GM19239 (cell line): ENCODE measurements around the gene ITCH.
A peak's percentile ranks its signal among the peaks of the same experiment; 100 is the strongest.
"Not testable (repeated sequence)": the region's sequence is repeated elsewhere in the genome, so short reads cannot be mapped to it uniquely, and the experiment has no call there.

ENCODE experiments used
- DNase-seq: peaks from one replicate; pipeline ENCODE4 v3.0.0; 2011; ENCODE audit warnings: low spot score; ENCODE audit not compliant: insufficient read length
- FAIRE-seq: peaks from 2 replicates; lab custom pipeline; 2011; peaks lifted over from hg19 to GRCh38; lab: Jason Lieb, UNC

ITCH gene

GRCh38 chr20:34405942-34406341 lies 42.9 kb downstream of the ITCH start:
- not testable (repeated sequence) for DNase-seq, FAIRE-seq

- FAIRE-seq, result no peak
- no peak for DNase-seq
These were observed 44.9 kb downstream of the ITCH start for GRCh38 chr20:34407962-34408474.

GRCh38 chr20:34410336-34410735 lies 47.3 kb downstream of the ITCH start:
- FAIRE-seq (no peak), DNase-seq (no peak)

GRCh38 chr20:34412453-34412852 lies 49.4 kb downstream of the ITCH start:
- no peak for FAIRE-seq
- DNase-seq, result no peak

- not testable (repeated sequence) for DNase-seq, FAIRE-seq
These were observed 51.5 kb downstream of the ITCH start for GRCh38 chr20:34414525-34414924.

GRCh38 chr20:34415079-34415478 lies 52.0 kb downstream of the ITCH start:
- DNase-seq (no peak), FAIRE-seq (peak; percentile 49)

GRCh38 chr20:34420146-34420545 lies 57.1 kb downstream of the ITCH start:
- DNase-seq (no peak), FAIRE-seq (no peak)

GRCh38 chr20:34420975-34421374 lies 57.9 kb downstream of the ITCH start:
- DNase-seq, result no peak
- FAIRE-seq, result no peak

GRCh38 chr20:34421766-34422466 lies 58.8 kb downstream of the ITCH start:
- FAIRE-seq (no peak), DNase-seq (no peak)

- not testable (repeated sequence) for FAIRE-seq
These were observed 62.1 kb downstream of the ITCH start for GRCh38 chr20:34425032-34425690.

GRCh38 chr20:34426026-34426425 lies 63.0 kb downstream of the ITCH start:
- FAIRE-seq (no peak), DNase-seq (no peak)

More at GRCh38 chr20:34425032-34425690, 62.1 kb downstream of the ITCH start:
- not testable (repeated sequence) for DNase-seq

- DNase-seq (no peak), FAIRE-seq (no peak)
These were observed 64.3 kb downstream of the ITCH start for GRCh38 chr20:34427331-34427730.

GRCh38 chr20:34427784-34428183 lies 64.7 kb downstream of the ITCH start:
- DNase-seq (no peak), FAIRE-seq (no peak)

- DNase-seq, result no peak
- no peak for FAIRE-seq
These were observed 68.1 kb downstream of the ITCH start for GRCh38 chr20:34431168-34431567.

GRCh38 chr20:34432663-34433062 lies 69.6 kb downstream of the ITCH start:
- FAIRE-seq, DNase-seq: not testable (repeated sequence)

- DNase-seq, result no peak
These were observed 70.3 kb downstream of the ITCH start for GRCh38 chr20:34433391-34433790.

GRCh38 chr20:34435589-34435988 lies 72.5 kb downstream of the ITCH start:
- FAIRE-seq, result peak; percentile 51
- no peak for DNase-seq

More at GRCh38 chr20:34433391-34433790, 70.3 kb downstream of the ITCH start:
- no peak for FAIRE-seq

- FAIRE-seq (no peak), DNase-seq (no peak)
These were observed 74.4 kb downstream of the ITCH start for GRCh38 chr20:34437330-34437986.

- no peak for FAIRE-seq
These were observed 76.1 kb downstream of the ITCH start for GRCh38 chr20:34439168-34439567.

GRCh38 chr20:34441423-34441822 lies 78.3 kb downstream of the ITCH start:
- not testable (repeated sequence) for FAIRE-seq, DNase-seq

More at GRCh38 chr20:34439168-34439567, 76.1 kb downstream of the ITCH start:
- no peak for DNase-seq

GRCh38 chr20:34443546-34443945 lies 80.5 kb downstream of the ITCH start:
- FAIRE-seq, result no peak

More at GRCh38 chr20:34443546-34443945, 80.5 kb downstream of the ITCH start:
- DNase-seq, result no peak
